Breast epithelium (tissue), 3 donors: Measurements from ENCODE around the gene GNG12.

Experiments
- POLR2A ChIP-seq: fragments of 450-650 bp; IDR thresholded peaks from one replicate; pipeline ENCODE4 v1.6.1; 2016; ENCODE audit warnings: antibody characterized with exemption, mild to moderate bottlenecking, moderate library complexity
- POLR2AphosphoS5 ChIP-seq, 3 donors: sonication (generic); formaldehyde crosslinking; IDR thresholded peaks; one replicate each; pipeline ENCODE4 v1.6.1; 2017; ENCODE audit warnings: antibody characterized with exemption in 3 of 3
- TF ChIP-seq, protein P1 (sequence below), 3 donors: fragments of 450-650 bp; IDR thresholded peaks; one replicate each; pipeline ENCODE4 v1.5.1; 2016 to 2017; ENCODE audit warnings: antibody characterized with exemption in 3 of 3, mild to moderate bottlenecking in 3 of 3, moderate library complexity in 3 of 3

DNA sequence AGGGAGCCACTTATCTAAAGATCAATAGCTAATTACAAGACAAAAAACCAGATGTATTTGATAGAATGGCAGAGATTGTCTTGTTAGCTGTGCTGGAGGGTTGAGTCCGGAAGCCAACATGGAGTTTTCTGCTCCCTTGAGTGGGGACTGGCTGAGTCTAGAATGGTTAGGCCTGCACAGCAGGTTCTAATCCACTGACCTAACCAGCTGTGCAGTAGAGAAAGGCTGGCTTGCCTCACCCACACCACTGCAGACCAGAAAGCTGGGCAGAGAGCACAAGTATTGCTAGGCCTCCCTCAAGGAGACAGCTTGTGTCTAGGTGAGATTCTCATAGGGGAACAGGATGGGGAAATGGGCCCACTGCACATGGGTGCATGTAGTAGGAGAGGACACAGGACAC is 11.7 kb upstream of the GNG12 start:
- TF ChIP-seq, protein P1, sequence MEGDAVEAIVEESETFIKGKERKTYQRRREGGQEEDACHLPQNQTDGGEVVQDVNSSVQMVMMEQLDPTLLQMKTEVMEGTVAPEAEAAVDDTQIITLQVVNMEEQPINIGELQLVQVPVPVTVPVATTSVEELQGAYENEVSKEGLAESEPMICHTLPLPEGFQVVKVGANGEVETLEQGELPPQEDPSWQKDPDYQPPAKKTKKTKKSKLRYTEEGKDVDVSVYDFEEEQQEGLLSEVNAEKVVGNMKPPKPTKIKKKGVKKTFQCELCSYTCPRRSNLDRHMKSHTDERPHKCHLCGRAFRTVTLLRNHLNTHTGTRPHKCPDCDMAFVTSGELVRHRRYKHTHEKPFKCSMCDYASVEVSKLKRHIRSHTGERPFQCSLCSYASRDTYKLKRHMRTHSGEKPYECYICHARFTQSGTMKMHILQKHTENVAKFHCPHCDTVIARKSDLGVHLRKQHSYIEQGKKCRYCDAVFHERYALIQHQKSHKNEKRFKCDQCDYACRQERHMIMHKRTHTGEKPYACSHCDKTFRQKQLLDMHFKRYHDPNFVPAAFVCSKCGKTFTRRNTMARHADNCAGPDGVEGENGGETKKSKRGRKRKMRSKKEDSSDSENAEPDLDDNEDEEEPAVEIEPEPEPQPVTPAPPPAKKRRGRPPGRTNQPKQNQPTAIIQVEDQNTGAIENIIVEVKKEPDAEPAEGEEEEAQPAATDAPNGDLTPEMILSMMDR (IDR thresholded peaks at IDR 0.05), result no peak
- TF ChIP-seq POLR2AphosphoS5 (IDR thresholded peaks at IDR 0.05) (no peak), POLR2A (no peak)
